CD1c-positive myeloid dendritic cell (primary cell): ENCODE data around the gene GRK3.
"Not testable (repeated sequence)": the region's sequence is repeated elsewhere in the genome, so short reads cannot be mapped to it uniquely, and the experiment has no call there.

Source experiments
- DNase-seq: peaks from one replicate; pipeline ENCODE4 v3.0.0-alpha.2; 2016; ENCODE audit errors: extremely low spot score

Gene GRK3

GRCh38 chr22:25564320-25564978 lies at the start of gene GRK3:
TSS of gene GRK3 (plus strand) at chr22:25564675. CDS start at chr22:25565041, 366 bp downstream.
- peak; percentile 68 for DNase-seq

GRCh38 chr22:25518000-25518663 lies 46.3 kb upstream of the GRK3 start:
- no peak for DNase-seq

GRCh38 chr22:25525376-25525775 lies 39.1 kb upstream of the GRK3 start:
- DNase-seq: no peak

- peak; percentile 17 for DNase-seq
These were observed 38.5 kb upstream of the GRK3 start for GRCh38 chr22:25525804-25526584.

- DNase-seq: not testable (repeated sequence)
These were observed 37.5 kb upstream of the GRK3 start for GRCh38 chr22:25527016-25527415.

- not testable (repeated sequence) for DNase-seq
These were observed 36.4 kb upstream of the GRK3 start for GRCh38 chr22:25528068-25528467.

- DNase-seq: not testable (repeated sequence)
These were observed 35.4 kb upstream of the GRK3 start for GRCh38 chr22:25529059-25529458.

GRCh38 chr22:25529541-25530137 lies 34.8 kb upstream of the GRK3 start:
- not testable (repeated sequence) for DNase-seq

GRCh38 chr22:25531677-25532076 lies 32.8 kb upstream of the GRK3 start:
- DNase-seq: not testable (repeated sequence)

- DNase-seq: no peak
These were observed 29.8 kb upstream of the GRK3 start for GRCh38 chr22:25534724-25535123.

- DNase-seq: no peak
These were observed 27.9 kb upstream of the GRK3 start for GRCh38 chr22:25536589-25536988.

- DNase-seq: peak; percentile 74
These were observed 24.1 kb upstream of the GRK3 start for GRCh38 chr22:25540166-25540907.

- DNase-seq: peak; percentile 67
These were observed 23.4 kb upstream of the GRK3 start for GRCh38 chr22:25540908-25541660.

GRCh38 chr22:25542191-25542590 lies 22.3 kb upstream of the GRK3 start:
- DNase-seq: no peak

- DNase-seq: no peak
These were observed 21.6 kb upstream of the GRK3 start for GRCh38 chr22:25542720-25543402.

- DNase-seq: no peak
These were observed 19.3 kb upstream of the GRK3 start for GRCh38 chr22:25545146-25545545.

GRCh38 chr22:25545672-25546071 lies 18.8 kb upstream of the GRK3 start:
- peak; percentile 66 for DNase-seq

GRCh38 chr22:25546242-25546641 lies 18.2 kb upstream of the GRK3 start:
- no peak for DNase-seq

GRCh38 chr22:25546751-25547150 lies 17.7 kb upstream of the GRK3 start:
- DNase-seq: peak; percentile 92

GRCh38 chr22:25548866-25549464 lies 15.5 kb upstream of the GRK3 start:
- DNase-seq: no peak
